OCI-LY7 (cell line): ENCODE results near the gene PRPS2. TPM values are rescaled to one million over a fixed set of nuclear protein-coding genes. Genes with fewer than 3 reads are reported as not detected.

Source experiments
- BruUV-seq: library from RNA; stranded (reverse); fragments of 400-500 nt; replicated peaks from 2 replicates; lab custom pipeline; 2021; lab: Mats Ljungman, UMichigan
- CTCF ChIA-PET: fragments of 300-600 bp; sonication (Branson Sonifier 250); formaldehyde crosslinking; loops from one replicate; lab custom pipeline; 2022; ENCODE audit warnings: antibody characterized with exemption; ENCODE audit not compliant: unreplicated experiment; lab: Charles Lee
- POLR2A ChIA-PET: fragments of 300-600 bp; sonication (Branson Sonifier 250); formaldehyde crosslinking; loops from one replicate; lab custom pipeline; 2022; ENCODE audit warnings: antibody characterized with exemption; lab: Charles Lee
- DNase-seq: peaks from one replicate; pipeline ENCODE4 v3.0.0-alpha.2; 2015; ENCODE audit warnings: low spot score
- H2AFZ ChIP-seq: fragments of 200-600 bp; sonication (generic), shearing (Covaris generic); 2 replicates; pipeline ENCODE4 v1.6.1; 2014; ENCODE audit warnings: mild to moderate bottlenecking, antibody characterized with exemption, low read length, moderate library complexity
- H3K27ac ChIP-seq: fragments of 200-600 bp; sonication (generic); 2 replicates; pipeline ENCODE4 v1.5.1; 2014; ENCODE audit warnings: mixed run types, low read depth, mild to moderate bottlenecking, moderate library complexity, low read length, inconsistent platforms; ENCODE audit not compliant: poor library complexity, severe bottlenecking
- H3K36me3 ChIP-seq: fragments of 200-600 bp; sonication (generic); 2 replicates; pipeline ENCODE4 v1.6.1; 2014; ENCODE audit warnings: mild to moderate bottlenecking, antibody characterized with exemption, low read length, moderate library complexity, mixed read lengths; ENCODE audit not compliant: insufficient read depth
- H3K4me1 ChIP-seq: fragments of 200-600 bp; sonication (generic); 2 replicates; pipeline ENCODE4 v1.5.1; 2014; ENCODE audit warnings: mild to moderate bottlenecking, low read length; ENCODE audit not compliant: insufficient read depth, poor library complexity, severe bottlenecking
- H3K4me2 ChIP-seq: fragments of 200-600 bp; sonication (generic); 2 replicates; pipeline ENCODE4 v1.6.1; 2014; ENCODE audit warnings: mild to moderate bottlenecking, low read length
- H3K4me3 ChIP-seq: fragments of 200-600 bp; sonication (generic); 2 replicates; pipeline ENCODE4 v1.5.1; 2014; ENCODE audit warnings: mild to moderate bottlenecking, low read depth, low read length; ENCODE audit not compliant: poor library complexity, severe bottlenecking
- H3K79me2 ChIP-seq: fragments of 200-600 bp; sonication (generic); 2 replicates; pipeline ENCODE4 v1.6.1; 2016; ENCODE audit warnings: low read depth, mild to moderate bottlenecking, low read length, moderate library complexity, mixed read lengths; ENCODE audit not compliant: insufficient read depth
- H3K9me2 ChIP-seq: fragments of 200-600 bp; sonication (generic); 2 replicates; pipeline ENCODE4 v1.6.1; 2016; ENCODE audit warnings: mild to moderate bottlenecking, low read length, mixed read lengths; ENCODE audit not compliant: insufficient read depth
- H3K9me3 ChIP-seq: fragments of 200-600 bp; sonication (generic); 2 replicates; pipeline ENCODE4 v1.6.1; 2014; ENCODE audit warnings: mild to moderate bottlenecking, mixed run types, low read length, mixed read lengths
- H4K20me1 ChIP-seq: fragments of 200-600 bp; sonication (generic); 2 replicates; pipeline ENCODE4 v1.6.1; 2014; ENCODE audit warnings: mild to moderate bottlenecking, antibody characterized with exemption, low read length, moderate library complexity, mixed read lengths; ENCODE audit not compliant: insufficient read depth
- EZH2phosphoT487 ChIP-seq: fragments of 200-600 bp; sonication (generic); IDR thresholded peaks from 2 replicates; pipeline ENCODE4 v1.6.1; 2018; ENCODE audit warnings: low read depth, borderline replicate concordance, mild to moderate bottlenecking, mixed run types, antibody characterized with exemption, low read length, moderate library complexity, mixed read lengths
- intact Hi-C: fragments of 100-400 bp; cut with micrococcal nuclease; formaldehyde crosslinking; loops from one replicate; pipeline ENCODE4 v1.10.0; 2022; ENCODE audit not compliant: unreplicated experiment
- total RNA-seq, 2 experiments: library from RNA; depleted of rRNA in 1 of 2; stranded (reverse); fragments of >200 nt in 1 of 2; shearing (Covaris generic) in 1 of 2; gene quantifications; 2 replicates each; pipeline ENCODE4 v1.2.3, GENCODE V29; 2014 to 2022
- TF ChIP-seq, protein P1 (sequence below): fragments of 200-600 bp; sonication (generic); conservative IDR thresholded peaks from 2 replicates; pipeline ENCODE4 v1.5.1; 2014; ENCODE audit warnings: mild to moderate bottlenecking, antibody characterized with exemption, low read length, moderate library complexity, mixed read lengths

Gene PRPS2
- total RNA-seq, 2 experiments from 2014 or later, result 57.5 to 70.7 TPM

- no peaks in the 10 kb centered on the region for H3K9me2 ChIP-seq
- peak overlapping the region; percentile 77; the same call in 1 of the 2 replicates for H2AFZ ChIP-seq
- TF ChIP-seq, protein P1, sequence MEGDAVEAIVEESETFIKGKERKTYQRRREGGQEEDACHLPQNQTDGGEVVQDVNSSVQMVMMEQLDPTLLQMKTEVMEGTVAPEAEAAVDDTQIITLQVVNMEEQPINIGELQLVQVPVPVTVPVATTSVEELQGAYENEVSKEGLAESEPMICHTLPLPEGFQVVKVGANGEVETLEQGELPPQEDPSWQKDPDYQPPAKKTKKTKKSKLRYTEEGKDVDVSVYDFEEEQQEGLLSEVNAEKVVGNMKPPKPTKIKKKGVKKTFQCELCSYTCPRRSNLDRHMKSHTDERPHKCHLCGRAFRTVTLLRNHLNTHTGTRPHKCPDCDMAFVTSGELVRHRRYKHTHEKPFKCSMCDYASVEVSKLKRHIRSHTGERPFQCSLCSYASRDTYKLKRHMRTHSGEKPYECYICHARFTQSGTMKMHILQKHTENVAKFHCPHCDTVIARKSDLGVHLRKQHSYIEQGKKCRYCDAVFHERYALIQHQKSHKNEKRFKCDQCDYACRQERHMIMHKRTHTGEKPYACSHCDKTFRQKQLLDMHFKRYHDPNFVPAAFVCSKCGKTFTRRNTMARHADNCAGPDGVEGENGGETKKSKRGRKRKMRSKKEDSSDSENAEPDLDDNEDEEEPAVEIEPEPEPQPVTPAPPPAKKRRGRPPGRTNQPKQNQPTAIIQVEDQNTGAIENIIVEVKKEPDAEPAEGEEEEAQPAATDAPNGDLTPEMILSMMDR, result no peak
- TF ChIP-seq EZH2phosphoT487, result no peak
- peak overlapping the region; percentile 43 for H3K27ac ChIP-seq
- no peak for DNase-seq
- ChIA-PET POLR2A (interaction anchor here (0.6 to 1.0 kb wide), 4 partner anchors 18 to 271 kb away, joined by 3 to 5 read pairs (median 4); no protein-coding TSS in a partner anchor), CTCF (no interaction called here)
- peak overlapping the region; percentile 48 for H3K4me3 ChIP-seq
- H3K4me1 ChIP-seq, result peaks cover 23% of the 10 kb centered on the region
- peak overlapping the region; percentile 62 for H3K4me2 ChIP-seq
- H4K20me1 ChIP-seq, result no peaks in the 10 kb centered on the region
- H3K36me3 ChIP-seq, result no peaks in the 10 kb centered on the region
- no peaks in the 10 kb centered on the region for H3K9me3 ChIP-seq
- intact Hi-C loops, result no loop called here
- BruUV-seq, result no TSS peak
- no peaks in the 10 kb centered on the region for H3K79me2 ChIP-seq
Observed at GRCh38 chrX:12843061-12843667, 52.0 kb downstream of the PRPS2 start.

GRCh38 chrX:12843668-12844279, 52.6 kb downstream of the PRPS2 start:
- H3K4me2 ChIP-seq, result peak overlapping the region; percentile 62
- H3K9me2 ChIP-seq, result no peaks in the 10 kb centered on the region
- POLR2A ChIA-PET, result interaction anchor here (0.6 to 1.0 kb wide), 4 partner anchors 18 to 270 kb away, joined by 3 to 5 read pairs (median 4); no protein-coding TSS in a partner anchor
- H3K36me3 ChIP-seq, result no peaks in the 10 kb centered on the region
- CTCF ChIA-PET, result no interaction called here
- H3K4me1 ChIP-seq, result peaks cover 23% of the 10 kb centered on the region
- no peaks in the 10 kb centered on the region for H4K20me1 ChIP-seq
- H3K27ac ChIP-seq, result peak overlapping the region; percentile 43
- peak; percentile 44 for DNase-seq
- intact Hi-C loops, result loop anchor here (1.0 kb wide), 1 partner anchor 49 kb away; no protein-coding TSS in a partner anchor
- no TSS peak for BruUV-seq
- H3K9me3 ChIP-seq, result no peaks in the 10 kb centered on the region
- H3K79me2 ChIP-seq, result no peaks in the 10 kb centered on the region
- H3K4me3 ChIP-seq, result peak overlapping the region; percentile 48
- TF ChIP-seq, protein P1, result no peak
- TF ChIP-seq EZH2phosphoT487, result no peak
- H2AFZ ChIP-seq, result peak overlapping the region; percentile 77; the same call in 1 of the 2 replicates
